ENCODE measurements around the gene ABCB4. TPM values are rescaled to one million over a fixed set of nuclear protein-coding genes. Genes with fewer than 3 reads are reported as not detected.

Gene ABCB4
- total RNA-seq, 4 donors from 2014 or later = 0.29 to 2.4 (median 1.1) TPM; not detected in 1

- no peaks in the 10 kb centered on the region for H3K4me1 ChIP-seq
- no peak for TF ChIP-seq POLR2A (IDR thresholded peaks at IDR 0.05)
- TF ChIP-seq CTCF (IDR thresholded peaks at IDR 0.05) = no peak
- no peak for DNase-seq
- no peaks in the 10 kb centered on the region for H3K27me3 ChIP-seq
- no peaks in the 10 kb centered on the region for H3K9me3 ChIP-seq
- H3K27ac ChIP-seq = no peak overlapping the region
- intact Hi-C loops (cut with DNase I; ENCODE audit: low total_unique reads) = no loop called here
- no peak overlapping the region for H3K4me3 ChIP-seq
- no peaks in the 10 kb centered on the region for H3K36me3 ChIP-seq
These were observed 17.3 kb downstream of the ABCB4 start for GRCh38 chr7:87458148-87458547.

- Histone ChIP-seq H3K27me3 (no peaks in the 10 kb centered on the region), H3K4me3 (no peak overlapping the region), H3K9me3 (no peaks in the 10 kb centered on the region), H3K27ac (no peak overlapping the region), H3K36me3 (no peaks in the 10 kb centered on the region), H3K4me1 (no peaks in the 10 kb centered on the region)
- TF ChIP-seq CTCF (IDR thresholded peaks at IDR 0.05) (no peak), POLR2A (IDR thresholded peaks at IDR 0.05) (no peak)
- no peak for DNase-seq
- intact Hi-C loops (cut with DNase I; ENCODE audit: low total_unique reads) = no loop called here
These were observed 19.2 kb downstream of the ABCB4 start for GRCh38 chr7:87456247-87456646.

GRCh38 chr7:87452279-87452678 lies 23.2 kb downstream of the ABCB4 start:
- TF ChIP-seq CTCF (IDR thresholded peaks at IDR 0.05) (no peak), POLR2A (IDR thresholded peaks at IDR 0.05) (no peak)
- intact Hi-C loops (cut with DNase I; ENCODE audit: low total_unique reads) = no loop called here
- H3K9me3 ChIP-seq = no peaks in the 10 kb centered on the region

GRCh38 chr7:87451187-87451586 lies 24.3 kb downstream of the ABCB4 start:
- intact Hi-C loops (cut with DNase I; ENCODE audit: low total_unique reads) = no loop called here
- Histone ChIP-seq H3K9me3 (no peaks in the 10 kb centered on the region), H3K4me1 (no peaks in the 10 kb centered on the region), H3K36me3 (no peaks in the 10 kb centered on the region), H3K27me3 (no peaks in the 10 kb centered on the region), H3K4me3 (no peak overlapping the region), H3K27ac (no peak overlapping the region)
- no peak for DNase-seq
- TF ChIP-seq POLR2A (IDR thresholded peaks at IDR 0.05) (no peak), CTCF (IDR thresholded peaks at IDR 0.05) (no peak)

More at GRCh38 chr7:87452279-87452678, 23.2 kb downstream of the ABCB4 start:
- Histone ChIP-seq H3K36me3 (no peaks in the 10 kb centered on the region), H3K4me1 (no peaks in the 10 kb centered on the region), H3K4me3 (no peak overlapping the region), H3K27me3 (no peaks in the 10 kb centered on the region), H3K27ac (no peak overlapping the region)
- DNase-seq = no peak

- H3K27me3 ChIP-seq = no peaks in the 10 kb centered on the region
- intact Hi-C loops (cut with DNase I; ENCODE audit: low total_unique reads) = no loop called here
- H3K4me1 ChIP-seq = no peaks in the 10 kb centered on the region
- H3K9me3 ChIP-seq = no peaks in the 10 kb centered on the region
- no peak overlapping the region for H3K4me3 ChIP-seq
- no peak overlapping the region for H3K27ac ChIP-seq
- TF ChIP-seq CTCF (IDR thresholded peaks at IDR 0.05) (no peak), POLR2A (IDR thresholded peaks at IDR 0.05) (no peak)
- no peaks in the 10 kb centered on the region for H3K36me3 ChIP-seq
- no peak for DNase-seq
These were observed 24.8 kb downstream of the ABCB4 start for GRCh38 chr7:87450706-87451105.

Data from uterus (tissue), 4 donors.